Gastroesophageal sphincter (tissue), 4 donors: ENCODE data around the gene CHMP5. TPM values are rescaled to one million over a fixed set of nuclear protein-coding genes. Genes with fewer than 3 reads are reported as not detected.

Source experiments
- ATAC-seq: fragments of 150-250 bp; one replicate; pipeline ENCODE4 v1.9.1; 2016; ENCODE audit warnings: mild to moderate bottlenecking, moderate library complexity
- H3K27ac ChIP-seq, 4 donors: fragments of 200-600 bp; sonication (generic) in 3 of 4; 1 replicate in 3 of 4; 2 replicates in 1 of 4; pipeline ENCODE4 v1.5.1; 2016 to 2019
- H3K27me3 ChIP-seq: fragments of 200-600 bp; sonication (generic); one replicate; pipeline ENCODE4 v1.5.1; 2019
- H3K36me3 ChIP-seq, 2 donors: fragments of 200-600 bp; sonication (generic); one replicate each; pipeline ENCODE4 v1.5.1; 2019; ENCODE audit warnings: control low read depth in 1 of 2
- H3K4me1 ChIP-seq, 3 donors: fragments of 200-600 bp; sonication (generic); 1 replicate in 2 of 3; 2 replicates in 1 of 3; pipeline ENCODE4 v1.5.1; 2016 to 2019; ENCODE audit warnings: control low read depth in 2 of 3
- H3K4me3 ChIP-seq, 2 donors: fragments of 200-600 bp; sonication (generic); one replicate each; pipeline ENCODE4 v1.5.1; 2019; ENCODE audit warnings: mild to moderate bottlenecking in 1 of 2, moderate library complexity in 1 of 2
- H3K9me3 ChIP-seq, 3 donors: fragments of 200-600 bp; sonication (generic); one replicate each; pipeline ENCODE4 v1.5.1; 2017 to 2019; ENCODE audit warnings: control low read depth in 2 of 3
- EP300 ChIP-seq: sonication (generic); formaldehyde crosslinking; IDR thresholded peaks from one replicate; pipeline ENCODE4 v1.6.1; 2017; ENCODE audit warnings: antibody characterized with exemption, mild to moderate bottlenecking
- POLR2A ChIP-seq, 2 donors: fragments of 450-650 bp; IDR thresholded peaks; one replicate each; pipeline ENCODE4 v1.6.1; 2017; ENCODE audit warnings: antibody characterized with exemption in 2 of 2, mild to moderate bottlenecking in 2 of 2, moderate library complexity in 1 of 2
- POLR2AphosphoS5 ChIP-seq: sonication (generic); formaldehyde crosslinking; IDR thresholded peaks from one replicate; pipeline ENCODE4 v1.6.1; 2017; ENCODE audit warnings: antibody characterized with exemption
- WGBS, 2 donors: methylation state at CpG; one replicate each; pipeline ENCODE4 v1.1.5; 2018; ENCODE audit warnings: low coverage in 1 of 2; 5-methylcytosine and 5-hydroxymethylcytosine counted together
- total RNA-seq, 4 donors: library from RNA; depleted of rRNA; stranded (reverse); fragments of >200 nt; gene quantifications; one replicate each; pipeline ENCODE4 v1.1.0, GENCODE V29; 2016
- TF ChIP-seq, protein P1 (sequence below), 4 experiments: fragments of 200-600 bp in 2 of 4; fragments of 450-650 bp in 2 of 4; sonication (generic) in 1 of 4; IDR thresholded peaks; one replicate each; pipeline ENCODE4 v1.5.1; 2017 to 2019; ENCODE audit warnings: antibody characterized with exemption in 4 of 4, mild to moderate bottlenecking in 2 of 4, moderate library complexity in 2 of 4

CHMP5 gene
- total RNA-seq, 4 donors from 2014 or later = 45.6 to 89.0 (median 59.3) TPM

DNA sequence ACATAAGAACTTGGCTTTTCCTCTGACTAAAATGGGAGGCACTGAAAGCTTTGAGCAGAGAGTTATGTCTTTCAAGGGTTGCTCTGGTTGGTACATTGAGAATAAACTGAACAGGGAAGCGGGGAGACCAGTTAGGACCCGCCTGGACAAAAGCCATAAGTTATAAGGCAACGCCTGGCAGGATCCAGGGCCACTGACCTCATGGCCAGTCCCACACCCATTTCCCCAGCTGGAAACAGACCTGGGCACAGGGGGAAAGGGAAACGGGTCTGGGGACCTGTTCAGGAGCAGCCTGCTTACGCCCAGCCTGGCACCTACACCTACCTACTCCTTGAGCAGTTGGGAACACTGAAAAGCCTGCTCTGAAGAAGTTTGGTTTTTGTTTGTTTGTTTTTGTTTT, 23.6 kb upstream of the CHMP5 start:
- no peaks in the 10 kb centered on the region for H3K4me1 ChIP-seq
- TF ChIP-seq, protein P1, sequence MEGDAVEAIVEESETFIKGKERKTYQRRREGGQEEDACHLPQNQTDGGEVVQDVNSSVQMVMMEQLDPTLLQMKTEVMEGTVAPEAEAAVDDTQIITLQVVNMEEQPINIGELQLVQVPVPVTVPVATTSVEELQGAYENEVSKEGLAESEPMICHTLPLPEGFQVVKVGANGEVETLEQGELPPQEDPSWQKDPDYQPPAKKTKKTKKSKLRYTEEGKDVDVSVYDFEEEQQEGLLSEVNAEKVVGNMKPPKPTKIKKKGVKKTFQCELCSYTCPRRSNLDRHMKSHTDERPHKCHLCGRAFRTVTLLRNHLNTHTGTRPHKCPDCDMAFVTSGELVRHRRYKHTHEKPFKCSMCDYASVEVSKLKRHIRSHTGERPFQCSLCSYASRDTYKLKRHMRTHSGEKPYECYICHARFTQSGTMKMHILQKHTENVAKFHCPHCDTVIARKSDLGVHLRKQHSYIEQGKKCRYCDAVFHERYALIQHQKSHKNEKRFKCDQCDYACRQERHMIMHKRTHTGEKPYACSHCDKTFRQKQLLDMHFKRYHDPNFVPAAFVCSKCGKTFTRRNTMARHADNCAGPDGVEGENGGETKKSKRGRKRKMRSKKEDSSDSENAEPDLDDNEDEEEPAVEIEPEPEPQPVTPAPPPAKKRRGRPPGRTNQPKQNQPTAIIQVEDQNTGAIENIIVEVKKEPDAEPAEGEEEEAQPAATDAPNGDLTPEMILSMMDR (IDR thresholded peaks at IDR 0.05) = no peak
- TF ChIP-seq POLR2AphosphoS5 = no peak
- no peak for TF ChIP-seq EP300
- TF ChIP-seq POLR2A (IDR thresholded peaks at IDR 0.05) = no peak
- H3K36me3 ChIP-seq = no peaks in the 10 kb centered on the region
- H3K27ac ChIP-seq = no peak overlapping the region
- H3K4me3 ChIP-seq = no peak overlapping the region
- ATAC-seq = no peak
- H3K9me3 ChIP-seq = no peaks in the 10 kb centered on the region
- 85 to 92% methylated on average over 2 to 5 of the region's 5 CpGs for WGBS, 2 donors
- peaks cover 4% of the 10 kb centered on the region for H3K27me3 ChIP-seq

DNA sequence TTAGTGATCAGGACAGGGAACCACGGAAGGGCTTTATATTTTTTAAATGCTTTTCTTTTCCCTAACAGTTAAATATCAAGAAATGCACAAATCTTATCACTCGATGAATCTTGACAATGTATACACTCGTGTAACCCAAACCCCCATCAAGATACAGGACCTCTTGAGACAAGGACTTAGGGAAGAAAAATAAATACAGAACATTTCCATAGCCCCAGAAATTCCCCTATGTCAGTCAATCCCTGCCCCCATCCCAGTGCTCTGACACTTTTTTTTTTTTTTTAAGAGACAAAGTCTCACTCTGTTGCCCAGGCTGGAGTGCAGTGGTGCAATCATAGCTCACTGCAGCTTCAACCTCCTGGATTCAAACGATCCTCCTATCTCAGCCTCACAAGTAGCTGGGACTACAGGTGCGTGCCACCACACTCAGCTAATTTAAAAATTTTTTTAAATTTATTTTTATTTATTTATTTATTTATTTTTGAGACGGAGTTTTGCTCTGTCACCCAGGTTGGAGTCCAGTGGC, 22.2 kb upstream of the CHMP5 start:
- Histone ChIP-seq H3K4me3 (no peak overlapping the region), H3K9me3 (no peaks in the 10 kb centered on the region), H3K27me3 (peaks cover 4% of the 10 kb centered on the region), H3K36me3 (peaks cover 0 to 2% of the 10 kb centered on the region in 2 donors), H3K27ac (no peak overlapping the region), H3K4me1 (no peaks in the 10 kb centered on the region)
- no peak for ATAC-seq
- 50 to 69% methylated on average over 6 of the region's 6 CpGs for WGBS, 2 donors
- TF ChIP-seq POLR2AphosphoS5 = no peak
- TF ChIP-seq, protein P1 (IDR thresholded peaks at IDR 0.05) = no peak
- no peak for TF ChIP-seq EP300
- TF ChIP-seq POLR2A (IDR thresholded peaks at IDR 0.05) = no peak

DNA sequence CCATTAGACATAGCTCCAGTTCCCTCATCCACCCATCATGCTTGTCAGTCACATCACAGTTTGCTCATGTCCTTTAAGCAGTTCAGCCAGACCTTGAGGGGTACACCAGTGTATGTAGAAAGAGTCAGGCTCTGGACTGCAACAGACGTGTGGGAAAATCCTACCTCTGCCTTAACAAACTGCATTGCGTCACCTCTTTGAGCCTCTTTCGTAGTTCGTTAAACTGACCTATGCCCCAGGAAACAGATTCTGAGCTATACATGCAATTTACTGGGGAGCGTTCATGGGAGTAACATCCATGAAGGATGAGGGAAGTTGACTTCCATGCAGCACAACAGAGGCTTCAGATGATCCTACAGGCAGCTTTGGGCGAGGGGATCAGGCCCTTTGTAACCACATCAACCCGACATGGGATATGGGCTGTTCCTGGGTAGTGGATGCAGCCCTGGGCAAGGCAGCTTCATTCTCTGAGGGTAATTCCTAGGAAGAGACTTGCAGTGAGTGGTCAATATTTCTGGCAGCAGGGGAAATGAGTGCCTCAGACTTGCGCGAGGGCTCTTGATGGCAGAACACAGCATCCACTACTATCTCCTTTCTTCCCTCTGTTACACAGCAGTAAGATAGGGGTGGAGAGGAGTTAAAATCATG, 20.6 kb upstream of the CHMP5 start:
- 80 to 85% methylated on average over 3 to 7 of the region's 9 CpGs for WGBS, 2 donors
- no peak for TF ChIP-seq POLR2AphosphoS5
- no peak for TF ChIP-seq EP300
- no peak for TF ChIP-seq POLR2A (IDR thresholded peaks at IDR 0.05)
- TF ChIP-seq, protein P1 (IDR thresholded peaks at IDR 0.05) = no peak
- H3K27me3 ChIP-seq = peaks cover 4% of the 10 kb centered on the region
- no peak overlapping the region for H3K4me3 ChIP-seq
- H3K27ac ChIP-seq = no peak overlapping the region
- H3K9me3 ChIP-seq = no peaks in the 10 kb centered on the region
- no peak for ATAC-seq
- H3K4me1 ChIP-seq = no peaks in the 10 kb centered on the region
- peaks cover 0 to 14% of the 10 kb centered on the region in 2 donors for H3K36me3 ChIP-seq

DNA sequence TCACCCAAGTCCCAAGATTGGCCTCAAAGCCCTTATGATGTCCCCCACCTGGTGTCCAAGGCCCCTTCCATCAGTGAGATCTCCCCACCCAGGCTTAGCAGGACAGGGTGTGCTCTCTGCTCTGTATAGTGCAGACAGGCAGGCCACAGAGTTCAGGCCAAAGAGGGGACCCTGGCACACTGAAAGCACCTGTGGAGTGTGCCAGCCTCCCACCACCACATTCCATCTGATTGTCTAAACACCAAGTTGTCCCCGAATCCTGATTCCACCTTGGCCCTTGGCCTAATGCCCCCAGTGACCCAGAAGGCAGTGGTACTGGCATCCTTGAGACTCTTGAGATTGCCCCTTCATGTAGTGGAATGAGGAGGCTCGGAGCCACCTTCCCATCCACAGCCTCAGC, 19.5 kb upstream of the CHMP5 start:
- no peaks in the 10 kb centered on the region for H3K4me1 ChIP-seq
- no peak overlapping the region for H3K27ac ChIP-seq
- no peak for ATAC-seq
- peaks cover 4% of the 10 kb centered on the region for H3K27me3 ChIP-seq
- H3K9me3 ChIP-seq = no peaks in the 10 kb centered on the region
- 83% methylated on average over 2 of the region's 2 CpGs; no CpG with 5 or more reads in 1 of the 2 donors for WGBS, 2 donors
- H3K36me3 ChIP-seq = peaks cover 0 to 23% of the 10 kb centered on the region in 2 donors
- TF ChIP-seq POLR2AphosphoS5 (no peak), EP300 (no peak)
- TF ChIP-seq, protein P1 (IDR thresholded peaks at IDR 0.05) = no peak
- no peak overlapping the region for H3K4me3 ChIP-seq

DNA sequence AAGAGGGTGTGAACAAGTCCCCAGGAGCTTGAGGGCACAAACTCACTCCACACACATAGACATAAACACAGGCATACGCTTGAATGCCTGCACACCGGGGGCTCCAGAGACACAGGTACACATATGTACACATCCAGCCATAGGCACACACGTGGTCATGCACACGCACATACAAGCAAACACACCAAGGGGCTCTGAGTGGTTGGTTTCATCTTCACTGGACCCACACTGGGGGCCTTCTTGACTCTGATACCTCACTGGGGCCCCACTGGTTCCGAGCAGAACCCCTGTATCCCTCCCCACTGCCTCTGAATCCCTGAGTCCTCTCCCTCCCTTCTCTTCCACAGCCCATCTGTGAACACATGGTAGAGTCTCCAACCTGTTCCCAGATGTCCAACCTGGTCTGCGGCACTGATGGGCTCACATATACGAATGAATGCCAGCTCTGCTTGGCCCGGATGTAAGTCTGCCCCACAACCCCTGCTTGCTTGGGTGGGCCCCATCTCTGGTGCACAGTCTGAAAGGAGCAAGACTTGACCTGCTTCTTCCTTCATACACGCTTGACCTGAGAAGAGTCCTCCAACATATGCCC, 18.5 kb upstream of the CHMP5 start:
- Histone ChIP-seq H3K9me3 (no peaks in the 10 kb centered on the region), H3K27me3 (peaks cover 4% of the 10 kb centered on the region), H3K36me3 (peaks cover 0 to 33% of the 10 kb centered on the region in 2 donors), H3K27ac (no peak overlapping the region), H3K4me3 (no peak overlapping the region), H3K4me1 (no peaks in the 10 kb centered on the region)
- TF ChIP-seq POLR2A (IDR thresholded peaks at IDR 0.05) (no peak), POLR2AphosphoS5 (no peak), EP300 (no peak)
- TF ChIP-seq, protein P1 (IDR thresholded peaks at IDR 0.05) = no peak
- WGBS, 2 donors = 76 to 100% methylated on average over 5 of the region's 9 CpGs
- ATAC-seq = no peak
